Chondrocyte (in vitro differentiated cells): ENCODE results near the gene DLG2. TPM values are rescaled to one million over a fixed set of nuclear protein-coding genes. Genes with fewer than 3 reads are reported as not detected.
"Not testable (repeated sequence)": the region's sequence is repeated elsewhere in the genome, so short reads cannot be mapped to it uniquely, and the experiment has no call there.

ENCODE experiments used
- DNase-seq: peaks from one replicate; pipeline ENCODE4 v3.0.0; 2021; ENCODE audit warnings: mixed read lengths, low spot score
- H3K27ac Mint-ChIP-seq: one replicate; pipeline ENCODE4 v1.8.0; 2021; ENCODE audit warnings: mild to moderate bottlenecking, moderate library complexity, mixed read lengths; ENCODE audit not compliant: unreplicated experiment
- H3K27me3 Mint-ChIP-seq: 2 replicates; pipeline ENCODE4 v1.8.0; 2021; ENCODE audit warnings: low read depth, mixed read lengths
- H3K36me3 Mint-ChIP-seq: 2 replicates; pipeline ENCODE4 v1.8.0; 2021; ENCODE audit warnings: low read depth, mixed read lengths
- H3K4me1 Mint-ChIP-seq: 2 replicates; pipeline ENCODE4 v1.8.0; 2021; ENCODE audit warnings: low read depth, mild to moderate bottlenecking, mixed read lengths
- H3K4me3 Mint-ChIP-seq: one replicate; pipeline ENCODE4 v1.8.0; 2021; ENCODE audit warnings: mild to moderate bottlenecking, moderate library complexity, mixed read lengths; ENCODE audit not compliant: unreplicated experiment
- H3K9me3 Mint-ChIP-seq: 2 replicates; pipeline ENCODE4 v1.8.0; 2021; ENCODE audit warnings: low read depth, mixed read lengths
- CTCF ChIP-seq: fragments of 200-600 bp; sonication (generic); IDR thresholded peaks from 2 replicates; pipeline ENCODE4 v1.5.0; 2021; ENCODE audit warnings: antibody characterized with exemption, mild to moderate bottlenecking, moderate library complexity
- total RNA-seq: library from RNA; stranded (reverse); gene quantifications from 3 replicates; pipeline ENCODE4 v1.2.1, GENCODE V29; 2021

DLG2 gene
- total RNA-seq, 1 donor from 2014 or later: 1.3 TPM

- H3K36me3 Mint-ChIP-seq, H3K9me3 Mint-ChIP-seq, DNase-seq, H3K4me1 Mint-ChIP-seq, H3K27ac Mint-ChIP-seq, H3K4me3 Mint-ChIP-seq, H3K27me3 Mint-ChIP-seq: not testable (repeated sequence)
Measured at GRCh38 chr11:85606237-85606636, 20.9 kb downstream of the DLG2 start.

GRCh38 chr11:85603220-85603619 lies 23.9 kb downstream of the DLG2 start:
- Mint-ChIP-seq H3K36me3 (peaks cover 1% of the 10 kb centered on the region), H3K27me3 (no peaks in the 10 kb centered on the region), H3K4me3 (no peak overlapping the region), H3K9me3 (peaks cover 4% of the 10 kb centered on the region), H3K27ac (no peak overlapping the region), H3K4me1 (no peaks in the 10 kb centered on the region)
- DNase-seq: no peak
- TF ChIP-seq CTCF: no peak

- Mint-ChIP-seq H3K9me3 (peaks cover 4% of the 10 kb centered on the region), H3K27me3 (no peaks in the 10 kb centered on the region), H3K4me3 (no peak overlapping the region), H3K4me1 (no peaks in the 10 kb centered on the region), H3K27ac (no peak overlapping the region), H3K36me3 (peaks cover 1% of the 10 kb centered on the region)
- no peak for DNase-seq
- TF ChIP-seq CTCF: no peak
Measured at GRCh38 chr11:85602526-85603213, 24.5 kb downstream of the DLG2 start.

GRCh38 chr11:85599083-85599482 lies 28.1 kb downstream of the DLG2 start:
- no peaks in the 10 kb centered on the region for H3K4me1 Mint-ChIP-seq
- no peaks in the 10 kb centered on the region for H3K9me3 Mint-ChIP-seq
- no peak overlapping the region for H3K27ac Mint-ChIP-seq
- no peaks in the 10 kb centered on the region for H3K36me3 Mint-ChIP-seq
- H3K4me3 Mint-ChIP-seq: no peak overlapping the region
- H3K27me3 Mint-ChIP-seq: no peaks in the 10 kb centered on the region
- no peak for DNase-seq
- TF ChIP-seq CTCF: no peak

GRCh38 chr11:85596886-85597285 lies 30.3 kb downstream of the DLG2 start:
- H3K27me3 Mint-ChIP-seq: no peaks in the 10 kb centered on the region
- no peaks in the 10 kb centered on the region for H3K36me3 Mint-ChIP-seq
- H3K4me1 Mint-ChIP-seq: no peaks in the 10 kb centered on the region
- DNase-seq: no peak
- no peak overlapping the region for H3K4me3 Mint-ChIP-seq
- TF ChIP-seq CTCF: no peak
- no peak overlapping the region for H3K27ac Mint-ChIP-seq
- H3K9me3 Mint-ChIP-seq: no peaks in the 10 kb centered on the region

- DNase-seq: no peak
- Mint-ChIP-seq H3K27me3 (no peaks in the 10 kb centered on the region), H3K4me1 (no peaks in the 10 kb centered on the region), H3K27ac (no peak overlapping the region), H3K9me3 (no peaks in the 10 kb centered on the region), H3K36me3 (no peaks in the 10 kb centered on the region), H3K4me3 (no peak overlapping the region)
- TF ChIP-seq CTCF: peak; percentile 89
Measured at GRCh38 chr11:85595285-85595884, 31.8 kb downstream of the DLG2 start.
